Measurements from ENCODE around the gene MBD3L1.

Gene MBD3L1

DNA sequence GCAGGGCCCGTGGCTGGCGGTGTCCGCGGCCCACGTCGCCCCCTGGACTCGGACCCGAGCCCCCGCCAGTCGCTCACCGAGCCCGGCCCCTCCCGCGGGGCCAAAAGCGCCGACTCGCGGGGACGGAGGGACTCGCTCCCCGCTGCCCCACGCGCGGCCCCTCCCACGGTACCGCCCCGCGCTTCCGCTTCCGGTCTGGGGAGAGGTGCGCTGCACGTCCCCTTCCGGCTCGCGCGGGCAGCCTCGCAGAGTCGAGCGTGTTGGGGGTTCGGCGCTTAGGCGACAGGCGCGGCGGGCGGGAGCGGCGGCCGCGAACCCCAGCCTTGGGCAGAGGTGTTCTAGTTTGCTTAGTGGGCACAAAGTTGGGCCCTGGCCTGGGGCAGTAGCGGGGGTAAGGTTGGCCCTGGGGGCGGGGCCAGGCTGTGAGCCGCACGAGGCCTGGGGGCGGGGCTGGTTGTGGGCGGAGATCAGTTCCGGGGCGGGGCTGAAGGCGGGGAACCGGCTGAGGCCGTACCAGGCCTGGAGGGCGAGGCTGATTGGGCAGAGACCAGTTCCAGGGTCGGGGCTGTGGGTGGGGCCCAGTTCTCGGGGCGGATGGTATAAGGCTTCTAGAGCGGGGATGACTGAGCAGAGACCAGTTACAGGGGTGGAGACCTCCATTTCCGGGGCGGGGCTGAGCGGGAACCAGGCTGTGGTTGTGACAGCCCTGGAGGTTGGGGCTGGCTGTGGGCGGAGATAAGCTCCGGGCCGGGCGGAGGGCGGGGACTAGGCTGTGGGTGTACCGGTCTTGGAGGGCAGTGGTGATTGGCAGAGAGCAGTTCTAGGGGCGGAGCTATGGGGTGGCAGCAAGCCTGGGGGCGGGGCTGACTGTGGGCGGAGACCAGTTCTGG is at the start of gene MBD3L1, which contains the start of gene ZNF558:
MBD3L1 (plus strand) TSS at position 246 of the 890 bp plus-strand sequence. CDS start 10,302 bp downstream, outside the sequence.
ZNF558 (minus strand) TSS at position 173 of the 890 bp plus-strand sequence. CDS start 9,645 bp downstream, outside the sequence.
- DNase-seq, result peak; percentile 97

DNA sequence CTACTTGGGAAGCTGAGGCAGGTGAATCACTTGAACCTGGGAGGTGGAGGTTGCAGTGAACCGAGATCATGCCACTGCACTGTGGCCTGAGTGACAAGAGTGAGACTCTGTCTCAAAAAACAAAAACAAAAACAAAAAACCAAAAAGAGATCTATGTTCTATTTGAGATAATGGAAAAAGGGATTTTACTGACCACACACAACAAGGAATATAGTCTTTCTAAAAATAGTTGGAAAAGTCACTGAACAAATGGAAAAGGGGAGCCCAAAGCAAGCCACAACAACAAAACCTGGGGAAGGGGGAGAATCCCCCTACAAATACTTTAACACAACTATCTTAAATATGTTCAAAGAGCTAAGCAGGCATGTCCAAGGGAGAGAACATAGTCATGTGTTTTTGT is 37.4 kb upstream of the MBD3L1 start:
- no peak for DNase-seq

- DNase-seq, result no peak
Measured at GRCh38 chr19:8806661-8807060, 25.5 kb upstream of the MBD3L1 start.

DNA sequence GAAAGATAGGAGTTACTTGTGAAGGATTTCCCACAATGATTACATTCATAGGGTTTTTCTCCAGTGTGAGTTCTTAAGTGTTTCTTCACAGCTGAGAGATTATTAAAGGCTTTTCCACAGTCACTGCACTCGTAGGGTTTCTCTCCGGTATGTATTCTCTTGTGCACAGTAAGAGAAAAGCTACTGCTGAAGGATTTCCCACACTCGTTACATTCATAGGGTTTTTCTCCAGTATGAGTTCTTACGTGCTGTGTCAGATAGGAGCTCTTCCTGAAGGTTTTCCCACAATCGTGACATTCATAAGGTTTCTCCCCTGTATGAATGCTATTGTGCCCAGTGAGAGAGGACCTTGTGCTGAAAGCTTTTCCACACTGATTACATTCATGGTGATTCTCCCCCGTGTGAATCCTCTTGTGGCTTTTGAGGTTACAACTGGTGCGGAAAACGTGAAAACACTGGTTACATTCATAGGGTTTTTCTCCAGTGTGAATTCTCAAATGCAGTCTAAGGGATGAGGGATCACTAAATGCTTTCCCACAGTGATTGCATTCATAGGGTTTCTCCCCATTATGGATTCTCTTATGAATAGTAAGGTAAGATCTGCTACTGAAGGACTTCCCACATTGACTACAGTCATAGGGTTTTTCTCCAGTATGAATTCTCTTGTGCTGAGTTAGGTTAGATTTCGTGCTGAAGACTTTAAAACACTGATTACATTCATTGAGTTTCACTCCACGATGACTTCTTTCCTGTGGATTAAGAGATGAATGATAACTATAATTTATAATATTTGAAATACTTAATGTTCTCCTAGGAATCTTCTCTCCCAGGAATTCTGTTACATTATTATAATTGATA is 20.6 kb upstream of the MBD3L1 start:
- DNase-seq, result no peak

DNA sequence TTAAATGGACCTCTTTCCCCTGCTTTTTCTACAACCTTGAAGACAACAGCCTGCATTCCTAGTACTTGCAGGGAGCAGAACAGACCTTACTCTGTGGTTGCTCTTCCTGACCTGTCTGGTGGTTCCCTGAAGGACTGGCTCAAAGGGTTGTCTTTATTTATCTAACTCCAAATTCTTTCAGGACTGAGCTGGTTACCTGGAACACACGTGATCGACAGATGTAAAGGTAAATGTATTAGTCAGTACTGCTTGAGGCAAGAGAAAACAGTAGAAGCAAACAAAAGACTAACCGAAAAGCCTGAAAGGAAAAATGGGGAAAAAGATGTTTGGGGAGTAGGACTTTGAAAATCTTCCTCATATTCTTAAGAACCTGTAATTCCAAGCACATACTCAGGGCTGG is 18.0 kb upstream of the MBD3L1 start:
- DNase-seq, result no peak

DNA sequence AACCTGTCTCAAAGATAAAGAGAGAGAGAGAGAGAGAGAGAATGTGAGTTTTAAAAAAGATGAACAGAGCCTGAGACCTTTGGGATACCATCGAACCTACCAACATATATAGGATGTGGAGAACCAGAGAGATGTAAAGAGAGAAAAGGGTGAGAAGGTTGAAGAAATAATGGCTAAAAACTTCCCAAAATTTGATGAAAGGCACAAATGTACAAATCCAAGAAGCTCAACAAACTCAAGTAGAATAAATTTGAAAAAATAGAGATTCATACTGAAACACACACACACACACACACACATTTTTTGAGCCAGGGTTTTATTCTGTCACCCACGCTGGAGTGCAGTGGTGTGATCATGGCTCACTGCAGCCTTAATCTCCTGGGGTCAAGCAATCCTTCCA is 16.4 kb upstream of the MBD3L1 start:
- DNase-seq, result no peak

GRCh38 chr19:8820234-8820633 is 11.9 kb upstream of the MBD3L1 start:
- DNase-seq, result no peak

DNA sequence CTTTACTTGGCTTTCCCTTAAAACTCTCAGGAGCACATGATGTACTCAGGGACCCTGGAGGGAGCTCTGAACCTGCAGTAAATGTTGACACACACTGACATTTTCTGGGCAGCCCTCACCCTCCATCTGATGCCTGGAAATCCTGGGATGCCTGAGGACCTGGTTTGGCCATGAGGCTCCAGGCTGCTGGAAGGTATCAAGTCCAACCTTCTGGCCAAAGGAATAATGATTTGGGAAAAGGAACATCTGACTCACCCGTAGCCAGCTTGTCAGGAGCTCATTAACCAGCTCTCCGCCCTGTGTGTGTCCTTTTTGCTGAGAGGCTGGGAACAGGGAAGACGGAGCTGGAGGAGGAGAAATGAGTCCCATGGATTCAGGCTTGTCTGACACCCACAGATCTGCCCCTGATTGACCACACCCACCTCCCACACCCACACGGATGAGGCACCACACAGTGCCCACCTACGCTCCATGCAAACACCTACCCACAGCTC is 10.4 kb upstream of the MBD3L1 start:
- DNase-seq, result no peak

GRCh38 chr19:8826371-8826770 is 5.8 kb upstream of the MBD3L1 start:
- no peak for DNase-seq

DNA sequence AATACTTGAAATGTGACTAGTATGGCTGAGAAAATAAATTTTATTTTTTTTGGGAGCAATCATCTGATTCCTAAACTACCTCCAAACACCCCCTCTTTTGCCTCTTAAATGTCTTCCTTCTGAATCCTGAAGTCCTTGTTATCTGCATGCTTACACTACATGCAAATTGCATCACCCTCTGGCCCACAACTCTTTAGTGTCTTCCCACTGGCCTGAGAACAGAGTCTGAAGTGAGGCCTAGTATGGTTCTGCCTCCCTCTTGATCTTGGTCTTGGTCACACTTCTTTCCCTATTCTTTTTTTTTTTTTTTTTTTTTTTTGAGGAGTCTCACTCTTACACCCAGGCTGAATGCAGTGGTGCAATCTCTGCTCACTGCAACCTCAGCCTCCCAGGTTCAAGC is 4.9 kb upstream of the MBD3L1 start:
- no peak for DNase-seq

- no peak for DNase-seq
Measured at GRCh38 chr19:8831373-8831772, 804 bp upstream of the MBD3L1 start.

DNA sequence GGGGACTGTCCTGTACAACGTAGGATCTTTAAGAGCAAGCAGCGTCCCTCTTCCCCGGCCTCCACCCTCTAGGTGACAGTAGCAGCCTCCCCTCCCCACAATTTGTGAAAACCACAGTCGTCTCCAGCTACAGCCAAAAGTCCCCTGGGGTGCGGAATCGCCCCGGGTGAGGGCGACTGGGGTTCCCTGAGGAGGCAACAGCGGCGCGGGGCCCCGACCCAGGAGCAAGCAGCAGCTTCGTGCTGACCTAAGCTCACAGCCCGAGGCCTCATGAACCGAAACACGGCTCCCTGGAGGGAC is 395 bp upstream of the MBD3L1 start:
- DNase-seq, result no peak

DNA sequence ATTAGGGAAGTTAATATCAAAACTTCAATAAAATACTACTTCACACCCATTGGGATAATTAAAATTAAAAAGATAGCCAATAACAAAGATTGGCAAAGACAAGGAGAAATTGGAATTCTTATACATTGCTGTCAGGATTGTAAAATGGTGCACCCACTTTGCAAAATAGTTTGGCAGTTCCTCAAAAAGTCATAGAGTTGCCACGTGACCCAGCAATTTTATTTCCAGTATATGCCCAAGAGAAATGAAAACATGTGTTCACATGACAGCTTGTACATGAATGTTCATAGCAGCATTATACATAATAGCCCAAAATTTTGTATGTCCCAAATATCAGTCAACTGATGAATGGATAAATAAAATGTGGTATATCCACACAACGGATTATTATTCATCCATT is 3.3 kb downstream of the MBD3L1 start:
- DNase-seq, result no peak

GRCh38 chr19:8835877-8836276 is 3.7 kb downstream of the MBD3L1 start:
- DNase-seq, result no peak

GRCh38 chr19:8840708-8841107 is 8.5 kb downstream of the MBD3L1 start:
- no peak for DNase-seq

GRCh38 chr19:8846819-8847218 is 14.6 kb downstream of the MBD3L1 start:
- no peak for DNase-seq

DNA sequence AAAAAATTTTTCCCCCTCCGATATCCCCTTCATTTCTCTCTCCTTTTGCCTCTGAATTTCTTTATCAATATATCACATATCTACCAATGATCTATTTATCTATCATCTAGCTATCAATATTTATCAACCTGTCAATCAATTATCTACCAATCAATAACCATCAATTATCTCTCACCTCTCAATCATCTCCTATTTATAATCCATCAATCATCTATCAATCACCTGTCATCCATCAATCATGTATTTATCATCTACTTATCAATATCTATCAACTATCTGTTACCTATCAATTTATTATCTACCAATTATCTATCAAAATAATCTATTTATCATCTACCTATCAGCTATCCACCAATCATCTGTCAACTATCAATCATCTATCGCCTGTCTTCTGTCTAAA is 17.1 kb downstream of the MBD3L1 start:
- DNase-seq, result no peak

DNA sequence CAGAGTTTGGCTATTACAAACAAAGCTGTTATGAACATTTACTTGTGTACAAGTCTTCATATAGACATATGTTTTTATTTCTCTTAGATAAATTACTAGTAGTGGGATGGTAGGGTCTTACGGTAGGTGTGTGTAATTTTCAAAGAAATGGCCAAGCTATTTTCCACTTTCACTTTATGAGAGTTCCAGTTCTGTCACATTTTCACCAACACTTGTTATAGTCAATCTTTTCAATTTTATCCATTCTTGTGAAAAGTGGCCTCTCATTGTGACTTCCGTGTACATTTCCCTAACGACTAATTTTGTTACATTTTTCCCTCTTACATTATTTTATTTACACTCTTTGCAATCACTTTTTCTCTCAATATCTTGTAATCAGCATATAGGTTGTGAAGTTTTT is 18.3 kb downstream of the MBD3L1 start:
- DNase-seq, result no peak

GRCh38 chr19:8858260-8858659 is 26.1 kb downstream of the MBD3L1 start:
- DNase-seq, result no peak

DNA sequence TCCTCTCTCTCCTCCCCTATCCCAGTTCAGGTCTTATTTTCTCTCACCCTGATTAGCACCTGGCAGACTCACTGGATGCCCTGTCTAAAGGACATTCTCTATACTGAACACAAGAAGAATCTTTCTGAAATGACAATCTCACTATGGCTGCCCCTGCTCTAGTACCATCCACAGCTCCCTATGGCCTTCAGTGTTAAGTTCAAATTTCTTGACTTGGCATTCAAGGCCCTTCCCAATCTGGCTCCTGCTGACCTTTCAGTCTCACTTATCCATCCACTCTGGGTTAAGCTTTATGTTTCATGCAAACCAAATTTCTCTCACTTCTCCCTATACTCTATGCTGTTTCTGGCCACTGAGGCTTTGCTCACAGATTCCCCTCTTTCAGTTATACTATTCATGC is 34.2 kb downstream of the MBD3L1 start:
- no peak for DNase-seq

DNA sequence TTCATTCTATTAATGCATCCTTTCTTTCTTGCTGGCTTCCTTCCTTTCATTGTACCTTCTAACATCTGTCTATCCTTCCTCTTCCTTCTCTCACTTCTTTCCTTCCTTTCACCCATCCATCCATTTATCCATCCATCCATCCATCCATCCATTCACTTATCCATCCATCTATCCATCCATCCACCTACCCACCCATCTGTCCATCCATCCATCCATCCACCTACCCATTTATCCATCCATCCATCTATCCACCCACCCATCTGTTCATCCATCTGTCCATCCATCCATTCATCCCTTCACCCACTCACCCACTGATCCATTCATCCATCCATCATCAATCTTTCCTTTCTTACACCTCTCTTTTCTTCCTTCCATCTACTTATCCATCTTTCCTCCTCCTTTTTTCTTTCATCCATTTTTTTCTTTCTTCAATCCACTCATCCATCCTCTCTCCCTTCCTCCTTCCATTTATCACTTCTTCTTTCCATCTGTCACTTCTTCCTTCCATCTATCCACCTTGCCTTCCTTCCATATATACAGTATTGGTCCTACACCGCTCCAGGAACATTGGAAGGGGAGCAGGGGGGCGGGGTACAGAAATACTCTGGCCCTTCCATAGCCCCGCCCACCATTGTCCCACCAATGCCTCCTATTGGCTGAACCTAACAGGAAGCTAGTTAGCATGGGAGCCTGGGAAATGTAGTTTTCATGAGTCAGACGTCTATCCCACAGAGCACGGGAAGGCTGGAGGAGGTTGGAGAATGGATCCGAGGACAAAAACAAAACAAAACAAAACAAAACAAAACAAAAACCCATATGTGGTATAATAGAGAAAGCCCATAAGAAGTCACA is 45.9 kb downstream of the MBD3L1 start:
- no peak for DNase-seq

DNA sequence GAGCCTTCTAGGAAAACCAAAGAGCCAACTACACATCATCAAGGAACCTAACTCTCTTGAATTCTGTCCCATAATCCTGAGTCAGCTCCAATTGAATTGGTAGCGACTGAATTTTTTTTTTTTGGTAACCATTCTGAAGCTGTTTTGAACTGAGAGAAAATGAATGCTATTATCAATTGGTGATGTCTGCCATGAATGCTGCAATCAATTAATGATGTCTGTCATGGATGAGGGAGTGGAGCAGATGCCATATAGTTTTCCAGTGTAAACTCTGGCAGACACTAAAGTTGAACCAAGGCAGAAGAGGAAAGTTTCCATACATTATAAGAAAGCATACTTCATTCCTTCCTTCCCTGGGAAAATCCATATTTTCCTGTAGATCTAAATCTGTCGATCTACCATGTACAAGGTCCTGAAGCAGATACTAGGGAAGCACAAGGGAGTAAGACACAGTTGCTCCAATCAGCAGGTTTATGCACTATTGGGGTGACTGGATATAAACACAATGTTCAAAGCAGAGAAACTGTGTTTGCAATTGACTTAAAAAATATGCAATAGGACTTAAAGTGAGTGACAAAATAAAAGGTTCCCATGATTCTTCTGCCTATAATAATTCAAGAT is 48.8 kb downstream of the MBD3L1 start:
- no peak for DNase-seq
